Measurements from ENCODE around the gene MBD2. TPM values are rescaled to one million over a fixed set of nuclear protein-coding genes. Genes with fewer than 3 reads are reported as not detected.

MBD2 gene
- total and polyA plus RNA-seq, 2 of the 8 experiments (the other 6 are each of a cell fraction or from before 2014, with no cell fraction given) = 36.2 to 52.7 TPM

GRCh38 chr18:54239601-54240000 lies 15.1 kb upstream of the MBD2 start (continued):
- TF ChIP-seq CHD7 (IDR thresholded peaks at IDR 0.05; ENCODE audit: insufficient replicate concordance, low read length) = no peak
- no peak for TF ChIP-seq PHF8 (conservative IDR thresholded peaks at IDR 0.05; ENCODE audit: low read depth, low read length)
- TF ChIP-seq JUN (IDR thresholded peaks at IDR 0.05; ENCODE audit: low read depth, low read length) = no peak
- TF ChIP-seq BCL11A (IDR thresholded peaks at IDR 0.05; ENCODE audit: low read depth in 2 of 2, low read length in 2 of 2) = no peak
- no peak for TF ChIP-seq CTBP2 (IDR thresholded peaks at IDR 0.05; ENCODE audit: borderline replicate concordance, insufficient read depth, insufficient read length, low read length)
- TF ChIP-seq KDM5A (IDR thresholded peaks at IDR 0.05; ENCODE audit: low read length) = no peak
- TF ChIP-seq RBBP5 (IDR thresholded peaks at IDR 0.05; ENCODE audit: borderline replicate concordance, low read depth, low read length) = no peak
- TF ChIP-seq MAFK (IDR thresholded peaks at IDR 0.05; ENCODE audit: low read depth, low read length) = no peak

All from H1 (cell line).